Thoracic aorta (tissue), 2 donors: ENCODE data around the gene ST6GALNAC2. TPM values are rescaled to one million over a fixed set of nuclear protein-coding genes. Genes with fewer than 3 reads are reported as not detected.

Source experiments
- ATAC-seq: fragments of 150-250 bp; one replicate; pipeline ENCODE4 v1.8.0; 2017; ENCODE audit warnings: low read depth; ENCODE audit not compliant: insufficient number of reproducible peaks, low FRiP score
- DNase-seq: peaks from one replicate; pipeline ENCODE4 v3.0.0-alpha.2; 2020; ENCODE audit warnings: low spot score
- H3K27ac ChIP-seq, 2 donors: fragments of 200-600 bp; sonication (generic); 1 replicate in 1 of 2; 2 replicates in 1 of 2; pipeline ENCODE4 v1.5.1; 2016; ENCODE audit warnings: mild to moderate bottlenecking in 2 of 2, moderate library complexity in 2 of 2
- H3K27me3 ChIP-seq: fragments of 200-600 bp; sonication (generic); replicated peaks from 2 replicates; pipeline ENCODE4 v1.6.0; 2016; ENCODE audit warnings: mild to moderate bottlenecking; ENCODE audit not compliant: insufficient read depth
- H3K36me3 ChIP-seq: fragments of 200-600 bp; sonication (generic); one replicate; pipeline ENCODE4 v1.5.1; 2016
- H3K4me1 ChIP-seq, 2 donors: fragments of 200-600 bp; sonication (generic); 1 replicate in 1 of 2; 2 replicates in 1 of 2; pipeline versions ENCODE4 v1.5.1 to v1.6.0; 2016; ENCODE audit warnings: low read depth in 2 of 2, mild to moderate bottlenecking in 1 of 2; ENCODE audit not compliant: control insufficient read depth in 1 of 2
- H3K4me3 ChIP-seq: fragments of 200-600 bp; sonication (generic); 2 replicates; pipeline ENCODE4 v1.5.1; 2016; ENCODE audit warnings: mild to moderate bottlenecking
- H3K9me3 ChIP-seq: fragments of 200-600 bp; sonication (generic); 2 replicates; pipeline ENCODE4 v1.5.1; 2016
- CTCF ChIP-seq: fragments of 200-600 bp; sonication (generic); IDR thresholded peaks from one replicate; pipeline ENCODE4 v1.5.1; 2019; ENCODE audit warnings: antibody characterized with exemption
- total RNA-seq, 2 donors: library from RNA; depleted of rRNA; stranded (reverse); fragments of >200 nt; gene quantifications; one replicate each; pipeline versions ENCODE4 v1.1.0 to v1.2.3, GENCODE V29; 2016

ST6GALNAC2 gene
- total RNA-seq, 2 donors from 2014 or later, result 1.8 TPM; not detected in 1

- no peak overlapping the region for H3K27ac ChIP-seq
- H3K4me1 ChIP-seq, result no peaks in the 10 kb centered on the region
- TF ChIP-seq CTCF, result no peak
- DNase-seq, result no peak
- H3K27me3 ChIP-seq, result no peaks in the 10 kb centered on the region
- no peaks in the 10 kb centered on the region for H3K36me3 ChIP-seq
- no peak overlapping the region for H3K4me3 ChIP-seq
- no peaks in the 10 kb centered on the region for H3K9me3 ChIP-seq
- ATAC-seq, result no peak
Measured at GRCh38 chr17:76546556-76547182, 39.0 kb downstream of the ST6GALNAC2 start.

- TF ChIP-seq CTCF, result no peak
- ATAC-seq (no peak), DNase-seq (no peak)
- Histone ChIP-seq H3K36me3 (no peaks in the 10 kb centered on the region), H3K4me3 (no peak overlapping the region), H3K27me3 (no peaks in the 10 kb centered on the region), H3K9me3 (no peaks in the 10 kb centered on the region), H3K27ac (no peak overlapping the region), H3K4me1 (peaks cover 0 to 5% of the 10 kb centered on the region in 2 donors)
Measured at GRCh38 chr17:76545918-76546555, 39.6 kb downstream of the ST6GALNAC2 start.

- Histone ChIP-seq H3K36me3 (no peaks in the 10 kb centered on the region), H3K27me3 (no peaks in the 10 kb centered on the region), H3K4me1 (peaks cover 0 to 11% of the 10 kb centered on the region in 2 donors), H3K27ac (no peak overlapping the region), H3K4me3 (no peak overlapping the region), H3K9me3 (no peaks in the 10 kb centered on the region)
- TF ChIP-seq CTCF, result no peak
- ATAC-seq, result no peak
- DNase-seq, result no peak
Measured at GRCh38 chr17:76544546-76545365, 40.9 kb downstream of the ST6GALNAC2 start.

GRCh38 chr17:76543826-76544545 is 41.7 kb downstream of the ST6GALNAC2 start:
- ATAC-seq, result no peak
- no peak for TF ChIP-seq CTCF
- H3K4me1 ChIP-seq, result peaks cover 0 to 11% of the 10 kb centered on the region in 2 donors

GRCh38 chr17:76543482-76543825 is 42.2 kb downstream of the ST6GALNAC2 start:
- peaks cover 0 to 11% of the 10 kb centered on the region in 2 donors for H3K4me1 ChIP-seq
- no peak overlapping the region for H3K27ac ChIP-seq
- no peaks in the 10 kb centered on the region for H3K36me3 ChIP-seq
- peaks cover under 1% of the 10 kb centered on the region for H3K27me3 ChIP-seq
- H3K9me3 ChIP-seq, result no peaks in the 10 kb centered on the region
- ATAC-seq, result no peak
- no peak for DNase-seq
- TF ChIP-seq CTCF, result no peak
- no peak overlapping the region for H3K4me3 ChIP-seq

More at GRCh38 chr17:76543826-76544545, 41.7 kb downstream of the ST6GALNAC2 start:
- Histone ChIP-seq H3K27ac (no peak overlapping the region), H3K9me3 (no peaks in the 10 kb centered on the region), H3K36me3 (no peaks in the 10 kb centered on the region), H3K4me3 (no peak overlapping the region), H3K27me3 (no peaks in the 10 kb centered on the region)
- no peak for DNase-seq
